Stimulated activated CD8-positive, alpha-beta memory T cell treated with anti-CD3 and anti-CD28 coated beads, Interleukin-15, amount 100 ng/mL, for 24 hours (primary cell): Measurements from ENCODE around the gene FAM53A.
"Not testable (repeated sequence)": the region's sequence is repeated elsewhere in the genome, so short reads cannot be mapped to it uniquely, and the experiment has no call there.

Source experiments
- DNase-seq: peaks from one replicate; pipeline ENCODE4 v3.0.0-alpha.2; 2020; ENCODE audit warnings: low read depth

FAM53A gene

DNA sequence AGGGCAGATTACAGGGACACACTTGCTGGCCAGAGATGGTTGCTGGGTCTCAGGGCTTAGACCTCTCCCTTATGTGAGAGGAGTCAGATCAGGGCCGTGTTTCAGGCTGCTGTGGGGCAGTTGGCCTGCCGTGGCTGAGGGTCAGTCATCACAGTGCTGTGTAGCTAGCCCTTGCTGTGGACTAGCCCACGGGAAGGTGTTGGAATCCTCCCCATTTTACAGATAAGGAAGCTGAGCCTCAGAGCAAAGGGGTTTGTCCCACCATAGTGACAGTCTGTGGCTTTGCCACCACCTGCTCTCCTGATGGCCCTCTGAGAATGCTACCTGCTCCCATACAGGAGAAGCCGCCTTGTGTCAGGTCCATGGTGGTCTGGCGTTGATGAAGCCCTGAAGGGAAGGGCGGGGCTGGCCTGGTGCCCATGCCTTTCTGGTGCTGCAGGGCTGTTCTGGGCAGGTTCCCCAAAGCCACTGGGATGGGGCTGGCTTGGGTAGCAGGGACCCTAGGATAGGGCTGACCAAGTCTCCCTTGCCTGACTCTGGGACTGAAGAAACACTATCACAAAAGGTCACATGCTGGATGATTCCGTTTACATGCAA is 2.4 kb upstream of the FAM53A start:
- DNase-seq = no peak

DNA sequence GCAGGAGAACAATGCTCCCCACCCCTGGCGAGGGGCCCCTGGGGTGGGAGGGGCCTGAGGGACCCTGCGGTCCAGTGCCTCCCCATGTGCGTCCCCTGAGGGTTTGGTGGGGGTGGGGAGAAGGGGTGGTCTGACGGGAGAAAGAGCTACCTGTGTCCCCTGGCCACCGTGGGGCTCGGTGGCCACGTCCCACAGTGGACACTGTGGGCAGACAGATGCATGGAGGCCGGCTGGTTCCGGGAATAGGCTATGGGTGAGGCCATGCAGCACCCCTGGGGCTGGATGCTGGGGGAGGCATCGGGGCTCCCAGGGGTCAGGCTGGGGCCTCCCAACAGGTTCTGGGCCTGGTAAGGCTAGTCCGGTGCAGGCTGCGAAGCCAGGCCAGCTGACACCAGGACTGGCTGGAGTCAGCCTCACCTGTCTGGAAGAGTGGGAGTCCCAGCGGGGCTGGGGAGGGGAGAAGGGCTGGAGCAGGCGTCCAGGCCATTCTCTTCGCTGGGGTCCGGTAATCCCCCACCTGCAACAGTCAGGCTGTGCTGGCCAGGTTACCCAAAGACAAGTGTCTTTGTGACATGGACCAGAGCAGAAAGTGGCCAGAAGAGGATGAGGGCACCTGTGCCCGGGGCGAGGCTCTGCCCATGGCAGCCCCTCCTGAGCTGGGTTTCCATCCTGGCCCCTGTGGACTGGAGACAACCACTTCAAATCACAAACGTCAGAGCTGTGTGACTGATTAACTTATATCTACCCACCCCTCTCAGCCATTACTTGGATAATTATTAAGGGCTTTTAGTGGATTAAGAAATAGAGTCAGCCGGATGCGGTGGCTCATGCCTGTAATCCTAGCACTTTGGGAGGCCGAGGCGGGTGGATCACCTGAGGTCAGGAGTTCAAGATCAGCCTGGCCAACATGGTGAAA is 1.4 kb upstream of the FAM53A start:
- no peak for DNase-seq

GRCh38 chr4:1684506-1685234 is 557 bp upstream of the FAM53A start:
- peak; percentile 96 for DNase-seq

DNA sequence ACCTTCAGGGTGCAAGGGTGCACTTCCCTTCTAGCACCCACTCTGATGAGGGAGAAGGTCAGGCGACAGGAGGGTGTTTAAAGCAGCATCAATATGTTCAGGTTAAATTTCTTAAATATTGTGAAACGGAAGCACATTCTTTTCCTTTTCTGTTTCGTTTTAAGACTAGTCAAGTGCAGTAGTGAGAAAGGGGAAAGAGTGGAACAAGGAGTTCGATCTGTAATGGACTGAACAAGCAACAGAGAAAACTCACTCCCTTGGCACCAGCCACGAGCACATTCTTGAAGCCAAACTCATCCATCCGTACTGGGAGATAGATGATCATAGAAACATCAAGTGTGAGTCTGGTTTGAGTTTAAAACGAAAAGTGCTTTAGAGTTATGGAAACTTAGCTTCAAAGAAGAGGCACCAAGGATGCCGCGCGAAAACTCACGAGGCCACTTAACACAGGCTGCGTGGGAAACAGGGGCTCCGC is 815 bp downstream of the FAM53A start:
- DNase-seq = no peak

- no peak for DNase-seq
Measured at GRCh38 chr4:1682860-1683259, 1.3 kb downstream of the FAM53A start.

GRCh38 chr4:1678244-1678643 is 5.9 kb downstream of the FAM53A start:
- DNase-seq = no peak

DNA sequence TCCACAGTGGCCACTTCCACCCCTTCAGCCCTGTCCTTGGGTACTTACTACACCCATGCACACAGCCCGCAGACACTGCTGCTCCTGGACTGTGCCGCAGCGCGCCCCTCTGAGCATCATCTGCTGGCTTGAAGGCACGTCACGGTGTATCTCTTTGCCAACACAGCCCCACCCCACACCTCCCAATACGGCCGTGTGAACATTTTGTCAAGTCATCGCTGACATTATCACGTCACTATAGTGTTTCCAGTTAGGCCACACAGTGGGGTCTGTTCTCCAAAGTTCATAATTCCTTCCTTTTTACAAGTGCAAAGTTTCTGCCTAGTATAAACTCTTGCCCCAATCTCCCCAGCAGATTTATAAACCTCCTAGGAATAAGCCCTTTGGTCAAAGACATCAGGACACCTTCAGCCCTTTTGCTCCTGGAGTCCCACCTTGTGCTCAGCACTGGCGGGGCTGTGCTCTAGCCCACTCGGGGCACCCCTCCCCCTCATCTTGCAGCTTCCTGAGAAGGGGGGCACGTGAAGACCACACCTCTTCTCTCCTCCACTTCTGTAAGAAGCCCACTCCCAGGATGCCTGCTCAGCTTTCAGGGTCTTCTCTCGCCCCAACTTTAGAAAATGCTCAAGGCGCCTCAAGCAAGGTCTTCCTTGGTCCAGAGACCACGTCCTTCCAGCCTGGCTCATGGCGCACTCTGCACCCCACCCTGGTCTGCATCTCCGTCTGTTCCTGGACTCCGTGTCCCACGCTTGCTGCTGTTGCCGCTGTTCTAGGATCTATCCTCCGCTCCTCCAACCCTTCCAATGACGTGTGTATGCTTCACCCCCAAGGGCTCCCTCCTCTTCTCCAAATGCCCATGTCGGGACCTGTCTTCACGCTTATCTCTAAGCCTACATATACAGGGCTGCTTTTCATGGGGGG is 7.2 kb downstream of the FAM53A start:
- no peak for DNase-seq

GRCh38 chr4:1675802-1676137 is 8.3 kb downstream of the FAM53A start:
- DNase-seq = no peak

DNA sequence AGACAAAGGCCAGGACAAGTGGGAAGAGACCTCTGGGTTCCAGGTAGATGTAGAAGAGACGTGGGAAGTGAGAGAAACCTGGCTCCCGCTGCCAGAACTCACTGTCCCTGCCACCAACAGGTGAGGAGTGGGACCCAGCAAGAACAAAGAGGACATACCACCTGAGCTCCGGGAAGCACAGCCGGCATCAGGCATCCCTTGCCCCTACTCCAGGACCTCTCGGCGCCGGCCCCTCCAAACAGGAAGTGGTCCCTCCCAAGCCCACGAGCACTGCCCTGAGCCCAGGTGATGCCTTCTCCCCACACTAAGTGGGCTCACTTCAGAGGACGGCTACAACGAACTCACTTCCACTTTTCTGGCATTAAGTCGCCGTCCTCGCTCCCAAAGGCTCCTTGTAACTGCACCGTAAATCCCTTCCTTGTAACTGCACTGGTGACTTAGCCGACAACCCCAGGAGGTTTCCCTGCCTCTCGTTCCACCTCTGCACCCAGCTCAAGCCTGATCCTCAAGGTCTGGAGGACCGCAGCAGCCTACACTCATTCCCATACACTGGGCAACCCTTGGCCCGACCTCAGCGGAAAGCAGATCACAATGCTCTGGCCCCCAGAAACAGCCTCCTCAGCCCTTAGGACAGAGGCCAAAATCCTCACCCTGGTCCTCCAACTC is 8.8 kb downstream of the FAM53A start:
- no peak for DNase-seq

GRCh38 chr4:1674682-1675081 is 9.4 kb downstream of the FAM53A start:
- DNase-seq = no peak

DNA sequence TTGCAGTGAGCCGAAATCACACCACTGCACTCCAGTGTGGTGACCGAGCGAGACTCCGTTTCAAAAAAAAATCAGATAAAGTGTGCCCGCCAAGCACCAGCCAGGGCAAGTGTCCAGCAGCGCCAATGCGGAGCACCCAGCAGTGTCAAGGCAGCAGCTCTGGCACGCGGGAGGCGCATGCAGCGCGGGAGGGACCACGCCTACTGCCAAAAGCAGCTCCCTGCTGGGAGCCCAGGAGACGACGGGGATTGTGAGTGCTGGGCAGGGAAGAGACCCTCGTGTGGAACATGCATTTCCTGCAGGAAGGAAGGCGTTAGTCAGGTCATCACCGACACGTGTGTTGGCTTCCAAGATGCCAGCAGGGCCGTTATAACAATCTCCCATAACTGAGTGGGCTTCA is 10.4 kb downstream of the FAM53A start:
- no peak for DNase-seq

- DNase-seq = not testable (repeated sequence)
Measured at GRCh38 chr4:1671011-1671410, 13.1 kb downstream of the FAM53A start.

- DNase-seq = no peak
Measured at GRCh38 chr4:1670279-1670678, 13.8 kb downstream of the FAM53A start.

GRCh38 chr4:1669850-1670249 is 14.3 kb downstream of the FAM53A start:
- DNase-seq = no peak

- no peak for DNase-seq
Measured at GRCh38 chr4:1669270-1669669, 14.8 kb downstream of the FAM53A start.

DNA sequence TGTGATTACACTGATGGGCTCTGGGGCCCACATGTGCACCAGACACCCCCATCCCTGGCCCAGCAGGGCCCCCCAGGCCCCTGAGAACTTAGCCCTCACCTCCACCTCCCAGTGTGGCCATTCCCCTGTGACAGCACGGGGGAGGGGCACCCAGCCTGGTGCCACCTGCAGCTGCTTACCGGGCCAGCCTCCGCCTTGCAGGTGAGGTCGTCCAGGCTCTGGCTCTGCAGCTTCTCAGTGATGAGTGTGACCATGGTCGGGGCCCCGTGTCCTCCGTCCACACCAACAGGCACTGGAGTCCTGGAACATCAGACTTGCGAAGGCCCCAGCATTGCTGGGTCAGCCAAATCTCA is 15.6 kb downstream of the FAM53A start:
- DNase-seq = no peak

- no peak for DNase-seq
Measured at GRCh38 chr4:1667273-1667672, 16.8 kb downstream of the FAM53A start.

- DNase-seq = no peak
Measured at GRCh38 chr4:1666391-1666790, 17.7 kb downstream of the FAM53A start.

DNA sequence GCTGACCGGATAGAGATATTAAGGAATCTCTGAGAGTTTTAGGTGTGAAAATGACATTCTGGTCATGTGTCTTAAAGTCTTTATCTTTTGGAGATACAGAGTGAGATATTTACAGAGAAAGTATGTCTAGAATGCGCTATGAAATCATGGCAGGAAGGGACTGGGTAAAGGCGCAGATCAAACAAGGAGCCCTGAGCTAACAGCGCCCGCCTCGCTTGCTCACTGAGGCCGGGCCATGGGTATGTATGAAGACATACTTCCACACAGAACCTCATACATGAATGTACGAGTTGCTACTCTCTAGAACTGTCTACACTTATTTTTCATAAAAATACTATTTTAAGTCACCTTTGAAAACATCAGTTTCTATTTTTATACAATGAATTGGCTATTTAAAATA is 20.0 kb downstream of the FAM53A start:
- no peak for DNase-seq

DNA sequence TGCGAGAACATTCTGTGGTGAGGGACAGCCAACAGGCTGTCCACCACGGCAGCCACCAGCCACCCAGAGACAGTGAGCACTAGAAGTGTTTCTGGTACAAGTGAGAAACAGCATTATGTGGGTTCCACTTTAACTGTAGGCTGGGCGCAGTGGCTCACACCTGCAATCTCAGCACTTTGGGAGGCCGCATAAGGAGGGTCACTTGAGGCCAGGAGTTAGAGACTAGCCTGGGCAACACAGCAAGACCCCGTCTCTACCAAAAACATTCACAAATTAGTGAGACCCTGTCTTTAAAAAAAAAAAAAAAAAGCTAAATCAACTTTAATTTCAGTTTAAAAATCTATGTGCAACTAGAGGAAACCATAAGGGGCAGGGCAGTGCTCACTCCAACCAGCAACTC is 20.6 kb downstream of the FAM53A start:
- DNase-seq = no peak

DNA sequence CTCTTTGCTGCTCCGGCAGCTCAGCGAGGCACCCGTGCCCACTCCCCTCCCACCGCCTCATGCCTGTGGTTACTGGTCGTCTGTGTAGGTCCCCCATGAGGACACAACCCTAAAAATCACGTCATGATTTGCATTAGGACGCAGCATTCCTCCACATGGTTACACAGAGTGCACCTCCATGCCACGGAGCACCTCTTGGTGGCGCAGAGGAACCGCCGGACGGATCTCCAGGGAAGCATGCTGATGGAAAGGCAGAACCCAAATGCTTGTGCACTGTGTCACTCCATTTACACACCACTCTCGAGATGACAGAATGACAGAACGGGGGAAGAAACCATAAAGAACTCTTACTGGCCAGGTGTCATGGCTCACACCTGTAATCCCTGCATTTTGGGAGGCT is 22.4 kb downstream of the FAM53A start:
- DNase-seq = no peak
